Measurements from ENCODE around the gene CFAP65. TPM values are rescaled to one million over a fixed set of nuclear protein-coding genes. Genes with fewer than 3 reads are reported as not detected.
A peak's percentile ranks its signal among the peaks of the same experiment; 100 is the strongest.

Gene CFAP65
- total and polyA plus RNA-seq, 7 donors, result under 0.01 to 0.10 (median under 0.01) TPM; not detected in 4

DNA sequence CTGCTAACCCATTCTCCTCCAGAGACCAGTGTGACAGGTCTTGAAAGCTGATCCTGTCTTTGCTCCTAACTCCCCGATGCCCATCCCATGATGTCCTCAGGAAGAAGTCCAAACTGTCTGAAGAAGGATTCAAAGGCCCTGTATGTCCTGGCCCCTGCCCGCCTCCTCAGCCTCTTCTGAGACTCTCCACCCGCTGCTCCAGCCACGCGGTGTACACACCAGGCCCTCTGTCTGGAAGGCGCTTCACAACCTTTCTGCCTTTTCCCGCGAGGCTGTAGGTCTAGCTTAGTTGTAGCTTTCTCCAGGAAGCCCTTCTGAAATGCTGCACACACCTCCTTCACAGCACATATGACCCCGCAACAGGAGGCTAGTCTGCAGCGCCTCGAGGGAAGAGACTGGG lies 24.6 kb downstream of the CFAP65 start:
- no peak overlapping the region for H3K4me3 ChIP-seq
- no peaks in the 10 kb centered on the region for H3K27me3 ChIP-seq
- TF ChIP-seq EP300 (IDR thresholded peaks at IDR 0.05), result no peak
- H3K4me1 ChIP-seq, result no peaks in the 10 kb centered on the region
- intact Hi-C loops (cut with DNase I), result no loop called here
- no peak overlapping the region for H3K27ac ChIP-seq
- H3K36me3 ChIP-seq, result no peaks in the 10 kb centered on the region
- WGBS, 2 donors, result 92 to 93% methylated on average over 11 of the region's 11 CpGs
- H3K9me3 ChIP-seq, result no peaks in the 10 kb centered on the region
- DNase-seq, result no peak

DNA sequence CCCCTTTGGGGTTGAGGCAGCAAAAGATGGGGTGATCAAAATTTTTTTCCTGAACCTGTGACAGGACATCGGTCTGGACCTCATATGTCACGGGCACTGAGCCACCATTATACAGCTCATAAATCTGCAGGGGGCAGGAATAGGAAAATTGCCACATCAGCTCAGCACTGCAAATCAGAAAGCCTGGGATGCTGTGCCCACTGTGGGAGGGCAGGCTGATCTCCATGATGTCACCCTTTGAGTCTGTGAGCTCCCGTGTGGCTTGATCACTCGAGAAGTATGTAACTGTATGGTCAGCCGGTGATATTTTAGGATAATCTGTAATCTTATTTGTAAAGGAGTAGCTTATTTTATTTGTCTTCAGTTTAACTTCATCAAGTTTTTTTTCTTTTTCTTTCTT lies 30.4 kb downstream of the CFAP65 start:
- no peak overlapping the region for H3K4me3 ChIP-seq
- H3K36me3 ChIP-seq, result no peaks in the 10 kb centered on the region
- no peak overlapping the region for H3K27ac ChIP-seq
- peaks cover 0 to 36% (median 6%) of the 10 kb centered on the region in 3 donors for H3K27me3 ChIP-seq
- 88 to 93% methylated on average over 5 of the region's 5 CpGs for WGBS, 2 donors
- intact Hi-C loops (cut with DNase I), result no loop called here
- H3K4me1 ChIP-seq, result no peaks in the 10 kb centered on the region
- TF ChIP-seq POLR2A (IDR thresholded peaks at IDR 0.05) (no peak), POLR2AphosphoS5 (IDR thresholded peaks at IDR 0.05) (no peak), EP300 (IDR thresholded peaks at IDR 0.05) (no peak)
- TF ChIP-seq, protein P1, sequence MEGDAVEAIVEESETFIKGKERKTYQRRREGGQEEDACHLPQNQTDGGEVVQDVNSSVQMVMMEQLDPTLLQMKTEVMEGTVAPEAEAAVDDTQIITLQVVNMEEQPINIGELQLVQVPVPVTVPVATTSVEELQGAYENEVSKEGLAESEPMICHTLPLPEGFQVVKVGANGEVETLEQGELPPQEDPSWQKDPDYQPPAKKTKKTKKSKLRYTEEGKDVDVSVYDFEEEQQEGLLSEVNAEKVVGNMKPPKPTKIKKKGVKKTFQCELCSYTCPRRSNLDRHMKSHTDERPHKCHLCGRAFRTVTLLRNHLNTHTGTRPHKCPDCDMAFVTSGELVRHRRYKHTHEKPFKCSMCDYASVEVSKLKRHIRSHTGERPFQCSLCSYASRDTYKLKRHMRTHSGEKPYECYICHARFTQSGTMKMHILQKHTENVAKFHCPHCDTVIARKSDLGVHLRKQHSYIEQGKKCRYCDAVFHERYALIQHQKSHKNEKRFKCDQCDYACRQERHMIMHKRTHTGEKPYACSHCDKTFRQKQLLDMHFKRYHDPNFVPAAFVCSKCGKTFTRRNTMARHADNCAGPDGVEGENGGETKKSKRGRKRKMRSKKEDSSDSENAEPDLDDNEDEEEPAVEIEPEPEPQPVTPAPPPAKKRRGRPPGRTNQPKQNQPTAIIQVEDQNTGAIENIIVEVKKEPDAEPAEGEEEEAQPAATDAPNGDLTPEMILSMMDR (IDR thresholded peaks at IDR 0.05), result no peak
- DNase-seq, result no peak
- no peaks in the 10 kb centered on the region for H3K9me3 ChIP-seq

DNA sequence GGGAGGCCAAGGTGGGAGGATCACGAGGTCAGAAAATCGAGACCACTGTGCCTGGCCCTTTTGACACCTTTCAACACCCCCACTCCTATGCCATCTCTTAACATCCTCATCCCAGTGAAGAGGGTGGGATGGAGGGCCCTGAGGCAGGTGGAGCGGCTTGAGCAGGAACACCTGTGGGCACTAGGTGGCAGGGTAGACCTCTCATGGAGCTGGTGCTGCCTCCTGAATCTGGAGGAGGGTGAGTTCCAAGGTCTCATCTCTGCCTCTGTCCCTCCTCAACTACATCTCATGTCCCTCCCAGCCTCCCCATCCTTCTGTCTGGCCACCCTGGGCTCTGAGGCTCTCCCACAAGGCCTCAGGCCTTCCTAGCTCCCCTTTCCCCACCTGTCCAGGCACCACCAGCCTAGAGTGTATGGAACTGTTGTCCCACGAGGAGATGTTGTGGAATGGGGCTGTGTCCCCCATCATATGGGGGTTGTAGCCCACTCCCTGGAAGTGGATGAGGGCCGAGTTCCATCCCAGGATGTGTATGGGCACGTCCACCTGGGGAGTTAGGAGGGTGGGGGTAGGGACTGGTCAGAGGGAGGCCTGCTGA lies 31.1 kb downstream of the CFAP65 start:
- TF ChIP-seq EP300 (IDR thresholded peaks at IDR 0.05) (no peak), POLR2AphosphoS5 (IDR thresholded peaks at IDR 0.05) (no peak), POLR2A (IDR thresholded peaks at IDR 0.05) (no peak)
- TF ChIP-seq, protein P1 (IDR thresholded peaks at IDR 0.05), result no peak
- Histone ChIP-seq H3K4me3 (no peak overlapping the region), H3K9me3 (no peaks in the 10 kb centered on the region), H3K4me1 (no peaks in the 10 kb centered on the region), H3K27ac (no peak overlapping the region), H3K27me3 (peaks cover 0 to 42% (median 13%) of the 10 kb centered on the region in 3 donors), H3K36me3 (no peaks in the 10 kb centered on the region)
- WGBS, 2 donors, result 29 to 40% methylated on average over 6 of the region's 6 CpGs
- no peak for DNase-seq
- intact Hi-C loops (cut with DNase I), result no loop called here

DNA sequence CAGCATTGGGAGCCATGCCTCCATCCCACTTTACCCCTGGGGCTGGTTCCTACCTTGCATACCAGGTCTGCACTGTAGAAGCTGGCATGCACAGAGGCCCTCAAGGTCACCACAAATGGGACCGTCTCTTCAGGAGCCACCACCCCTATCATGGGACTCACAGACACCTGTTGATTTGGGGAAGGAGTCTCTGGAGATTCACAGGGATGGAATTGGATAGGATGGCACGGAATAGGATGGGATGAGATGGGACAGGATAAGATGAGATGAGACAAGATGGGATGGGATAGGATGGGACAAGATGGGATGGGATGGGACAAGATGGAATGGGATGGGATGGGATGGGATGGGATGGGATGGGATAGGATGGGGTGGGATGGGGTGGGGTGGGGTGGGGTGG lies 32.0 kb downstream of the CFAP65 start:
- H3K36me3 ChIP-seq, result no peaks in the 10 kb centered on the region
- DNase-seq, result no peak
- no peaks in the 10 kb centered on the region for H3K4me1 ChIP-seq
- intact Hi-C loops (cut with DNase I), result no loop called here
- 78 to 90% methylated on average over 2 of the region's 2 CpGs for WGBS, 2 donors
- no peak overlapping the region for H3K27ac ChIP-seq
- H3K27me3 ChIP-seq, result peaks cover 0 to 52% (median 17%) of the 10 kb centered on the region in 3 donors
- H3K9me3 ChIP-seq, result no peaks in the 10 kb centered on the region
- no peak for TF ChIP-seq EP300 (IDR thresholded peaks at IDR 0.05)
- H3K4me3 ChIP-seq, result no peak overlapping the region

DNA sequence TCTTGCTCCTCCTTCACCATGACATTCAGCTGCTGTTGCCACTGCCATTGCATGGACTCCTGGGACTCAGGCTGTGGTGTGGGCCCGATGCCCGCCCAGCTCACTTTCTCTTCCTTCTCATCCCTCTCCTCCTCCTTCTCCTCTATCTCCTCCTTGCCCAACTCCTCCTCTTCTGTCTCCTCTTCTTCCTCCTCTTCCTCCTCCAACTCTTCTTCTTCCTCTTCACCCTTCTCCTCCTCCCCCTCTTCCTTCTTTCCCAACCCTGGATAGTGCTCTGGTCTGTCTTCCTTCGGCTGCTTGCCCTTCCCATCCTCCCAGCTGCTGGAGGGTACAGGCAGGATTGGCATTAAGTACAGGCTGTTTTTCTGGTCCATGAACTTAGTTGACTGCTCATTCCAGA lies 37.3 kb downstream of the CFAP65 start:
- Histone ChIP-seq H3K9me3 (no peaks in the 10 kb centered on the region), H3K4me3 (no peak overlapping the region), H3K27ac (no peak overlapping the region), H3K36me3 (no peaks in the 10 kb centered on the region), H3K27me3 (peaks cover 28 to 97% (median 59%) of the 10 kb centered on the region in 3 donors), H3K4me1 (peaks cover 0 to 23% (median 21%) of the 10 kb centered on the region in 4 donors)
- no peak for DNase-seq
- TF ChIP-seq POLR2A (IDR thresholded peaks at IDR 0.05) (no peak), EP300 (IDR thresholded peaks at IDR 0.05) (no peak), POLR2AphosphoS5 (IDR thresholded peaks at IDR 0.05) (no peak)
- TF ChIP-seq, protein P1 (IDR thresholded peaks at IDR 0.05), result no peak
- WGBS, 2 donors, result 89% methylated on average over 3 of the region's 3 CpGs
- intact Hi-C loops (cut with DNase I), result no loop called here

DNA sequence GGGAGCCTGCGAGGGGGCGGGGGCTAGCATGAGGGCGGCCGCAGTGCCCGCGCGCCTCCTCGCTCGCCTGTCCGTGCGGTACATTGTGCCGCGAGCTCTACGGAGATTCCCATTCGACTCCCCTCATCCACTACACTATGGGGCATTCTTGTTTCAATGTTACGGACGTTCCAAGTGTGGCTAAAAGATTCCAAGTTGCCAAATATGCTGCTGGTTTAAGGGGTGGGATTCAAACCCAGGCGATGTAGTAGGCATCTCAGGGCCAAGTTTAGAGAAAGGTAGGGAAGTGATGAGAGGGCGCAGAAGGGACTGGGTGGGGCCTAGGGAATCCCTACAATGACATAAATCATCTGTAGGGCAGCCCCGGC lies 38.1 kb downstream of the CFAP65 start:
- peaks cover 28 to 97% (median 59%) of the 10 kb centered on the region in 3 donors for H3K27me3 ChIP-seq
- no peak for TF ChIP-seq EP300 (IDR thresholded peaks at IDR 0.05)
- TF ChIP-seq, protein P1 (IDR thresholded peaks at IDR 0.05), result peak in 1 of 4 experiments; percentile 14

More for the DNA sequence above, 38.1 kb downstream of the CFAP65 start:
- Histone ChIP-seq H3K4me1 (peaks cover 0 to 23% (median 21%) of the 10 kb centered on the region in 4 donors), H3K4me3 (peak overlapping the region in 1 of 4 donors; percentile 8), H3K27ac (no peak overlapping the region), H3K36me3 (no peaks in the 10 kb centered on the region), H3K9me3 (no peaks in the 10 kb centered on the region)
- intact Hi-C loops (cut with DNase I), result no loop called here
- DNase-seq, result no peak
- 8 to 9% methylated on average over 20 of the region's 20 CpGs for WGBS, 2 donors
